Esophagus squamous epithelium (tissue), 4 donors: ENCODE data around the gene MAGEF1.

Experiments used
- POLR2A ChIP-seq, 4 donors: fragments of 450-650 bp; IDR thresholded peaks; one replicate each; pipeline ENCODE4 v1.6.1; 2017; ENCODE audit warnings: antibody characterized with exemption in 4 of 4, mild to moderate bottlenecking in 4 of 4, moderate library complexity in 3 of 4
- TF ChIP-seq, protein P1 (sequence below), 6 experiments: fragments of 450-650 bp in 4 of 6; fragments of 200-600 bp in 2 of 6; sonication (generic) in 2 of 6; IDR thresholded peaks; one replicate each; pipeline ENCODE4 v1.5.1; 2016 to 2019; ENCODE audit warnings: antibody characterized with exemption in 6 of 6, mild to moderate bottlenecking in 4 of 6, moderate library complexity in 4 of 6

DNA sequence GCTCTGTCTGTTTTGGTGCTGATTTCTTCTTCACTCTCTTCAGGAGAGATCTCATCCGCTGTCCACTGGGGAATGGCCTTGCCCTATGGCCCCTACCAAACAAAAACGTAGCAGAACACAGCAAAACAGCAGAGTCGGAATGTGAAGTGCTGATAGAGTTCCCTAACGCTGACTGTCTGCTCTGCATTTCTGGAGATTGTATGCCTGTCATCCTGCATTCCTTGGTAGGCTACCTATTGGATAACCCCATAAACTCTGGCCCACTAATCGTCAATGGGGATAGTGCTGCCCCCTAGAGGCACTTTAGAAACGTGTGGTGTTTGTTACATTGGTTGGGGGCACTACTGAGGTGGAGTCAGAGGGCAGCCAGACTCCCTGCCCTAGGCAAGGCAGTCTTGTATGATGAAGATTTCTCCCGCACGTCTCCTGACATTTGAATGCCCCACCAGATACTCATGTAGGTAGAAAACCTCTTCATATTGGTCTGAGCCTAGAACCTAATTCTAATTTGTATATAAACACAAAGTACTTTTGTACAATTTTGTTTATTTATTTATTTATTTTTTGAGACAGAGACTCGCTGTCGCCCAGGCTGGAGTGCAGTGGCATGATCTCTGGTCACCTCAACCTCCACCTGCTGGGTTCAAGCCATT lies 15.6 kb upstream of the MAGEF1 start:
- TF ChIP-seq, protein P1, sequence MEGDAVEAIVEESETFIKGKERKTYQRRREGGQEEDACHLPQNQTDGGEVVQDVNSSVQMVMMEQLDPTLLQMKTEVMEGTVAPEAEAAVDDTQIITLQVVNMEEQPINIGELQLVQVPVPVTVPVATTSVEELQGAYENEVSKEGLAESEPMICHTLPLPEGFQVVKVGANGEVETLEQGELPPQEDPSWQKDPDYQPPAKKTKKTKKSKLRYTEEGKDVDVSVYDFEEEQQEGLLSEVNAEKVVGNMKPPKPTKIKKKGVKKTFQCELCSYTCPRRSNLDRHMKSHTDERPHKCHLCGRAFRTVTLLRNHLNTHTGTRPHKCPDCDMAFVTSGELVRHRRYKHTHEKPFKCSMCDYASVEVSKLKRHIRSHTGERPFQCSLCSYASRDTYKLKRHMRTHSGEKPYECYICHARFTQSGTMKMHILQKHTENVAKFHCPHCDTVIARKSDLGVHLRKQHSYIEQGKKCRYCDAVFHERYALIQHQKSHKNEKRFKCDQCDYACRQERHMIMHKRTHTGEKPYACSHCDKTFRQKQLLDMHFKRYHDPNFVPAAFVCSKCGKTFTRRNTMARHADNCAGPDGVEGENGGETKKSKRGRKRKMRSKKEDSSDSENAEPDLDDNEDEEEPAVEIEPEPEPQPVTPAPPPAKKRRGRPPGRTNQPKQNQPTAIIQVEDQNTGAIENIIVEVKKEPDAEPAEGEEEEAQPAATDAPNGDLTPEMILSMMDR (IDR thresholded peaks at IDR 0.05), result peak; percentile 13 to 77 (median 68)
- no peak for TF ChIP-seq POLR2A (IDR thresholded peaks at IDR 0.05)
